ENCODE data around the gene PLA2G4C.
"Not testable (repeated sequence)": the region's sequence is repeated elsewhere in the genome, so short reads cannot be mapped to it uniquely, and the experiment has no call there.

DNA sequence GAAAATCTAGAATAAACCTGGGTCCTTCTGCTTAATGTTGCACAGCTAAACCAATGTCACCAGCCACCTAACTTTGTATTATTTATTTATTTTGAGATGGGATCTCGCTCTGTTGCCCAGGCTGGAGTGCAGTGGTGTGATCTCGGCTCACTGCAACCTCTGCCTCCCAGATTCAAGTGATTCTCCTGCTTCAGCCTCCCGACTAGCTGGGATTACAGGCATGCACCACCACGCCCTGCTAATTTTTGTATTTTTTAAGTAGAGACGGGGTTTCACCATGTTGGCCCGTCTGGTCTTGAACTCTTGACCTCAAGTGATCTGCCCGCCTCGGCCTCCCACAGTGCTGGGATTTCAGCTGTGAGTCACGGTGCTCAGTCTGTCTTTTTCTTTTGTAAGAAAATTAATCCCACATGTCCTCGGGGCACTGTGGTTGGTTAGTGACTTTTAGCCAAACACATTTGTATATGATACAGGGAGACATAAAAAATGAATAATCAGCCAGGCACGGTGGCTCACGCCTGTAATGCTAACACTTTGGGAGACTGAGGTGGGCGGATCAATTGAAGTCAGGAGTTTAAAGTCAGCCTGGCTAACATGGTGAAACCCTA is 19.4 kb downstream of the PLA2G4C start:
- TF ChIP-seq EZH2 (IDR thresholded peaks at IDR 0.05; ENCODE audit: borderline replicate concordance, low read length): not testable (repeated sequence)
- TF ChIP-seq, protein P1, sequence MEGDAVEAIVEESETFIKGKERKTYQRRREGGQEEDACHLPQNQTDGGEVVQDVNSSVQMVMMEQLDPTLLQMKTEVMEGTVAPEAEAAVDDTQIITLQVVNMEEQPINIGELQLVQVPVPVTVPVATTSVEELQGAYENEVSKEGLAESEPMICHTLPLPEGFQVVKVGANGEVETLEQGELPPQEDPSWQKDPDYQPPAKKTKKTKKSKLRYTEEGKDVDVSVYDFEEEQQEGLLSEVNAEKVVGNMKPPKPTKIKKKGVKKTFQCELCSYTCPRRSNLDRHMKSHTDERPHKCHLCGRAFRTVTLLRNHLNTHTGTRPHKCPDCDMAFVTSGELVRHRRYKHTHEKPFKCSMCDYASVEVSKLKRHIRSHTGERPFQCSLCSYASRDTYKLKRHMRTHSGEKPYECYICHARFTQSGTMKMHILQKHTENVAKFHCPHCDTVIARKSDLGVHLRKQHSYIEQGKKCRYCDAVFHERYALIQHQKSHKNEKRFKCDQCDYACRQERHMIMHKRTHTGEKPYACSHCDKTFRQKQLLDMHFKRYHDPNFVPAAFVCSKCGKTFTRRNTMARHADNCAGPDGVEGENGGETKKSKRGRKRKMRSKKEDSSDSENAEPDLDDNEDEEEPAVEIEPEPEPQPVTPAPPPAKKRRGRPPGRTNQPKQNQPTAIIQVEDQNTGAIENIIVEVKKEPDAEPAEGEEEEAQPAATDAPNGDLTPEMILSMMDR (IDR thresholded peaks at IDR 0.05; ENCODE audit: low read length): not testable (repeated sequence)

Data from OCI-LY1 (cell line).